Calu3 (cell line): ENCODE measurements around the gene SH3BP2. TPM values are rescaled to one million over a fixed set of nuclear protein-coding genes. Genes with fewer than 3 reads are reported as not detected.

Source experiments
- BruUV-seq: library from RNA; stranded (reverse); fragments of 400-500 nt; replicated peaks from 2 replicates; lab custom pipeline; 2021; lab: Mats Ljungman, UMichigan
- CTCF ChIA-PET: fragments of 300-600 bp; sonication (Branson Sonifier 250); formaldehyde crosslinking; loops from one replicate; lab custom pipeline; 2022; ENCODE audit warnings: antibody characterized with exemption; lab: Charles Lee
- DNase-seq: peaks from one replicate; pipeline ENCODE4 v3.0.0; 2022
- H3K27ac Mint-ChIP-seq: one replicate; pipeline ENCODE4 v1.8.0; 2022; ENCODE audit warnings: mixed read lengths; ENCODE audit not compliant: unreplicated experiment
- H3K27me3 Mint-ChIP-seq: one replicate; pipeline ENCODE4 v1.8.0; 2022; ENCODE audit warnings: mixed read lengths; ENCODE audit not compliant: unreplicated experiment
- H3K36me3 Mint-ChIP-seq: one replicate; pipeline ENCODE4 v1.8.0; 2022; ENCODE audit warnings: mild to moderate bottlenecking, moderate library complexity, mixed read lengths; ENCODE audit not compliant: insufficient read depth, unreplicated experiment
- H3K4me1 Mint-ChIP-seq: one replicate; pipeline ENCODE4 v1.8.0; 2022; ENCODE audit warnings: mild to moderate bottlenecking, low read depth, mixed read lengths; ENCODE audit not compliant: unreplicated experiment
- H3K4me3 Mint-ChIP-seq: one replicate; pipeline ENCODE4 v1.8.0; 2022; ENCODE audit warnings: mild to moderate bottlenecking, low read depth, moderate library complexity, mixed read lengths; ENCODE audit not compliant: unreplicated experiment
- H3K9me3 Mint-ChIP-seq: one replicate; pipeline ENCODE4 v1.8.0; 2022; ENCODE audit warnings: low read depth, mixed read lengths; ENCODE audit not compliant: unreplicated experiment
- CTCF ChIP-seq: fragments of 200-600 bp; IDR thresholded peaks from one replicate; pipeline ENCODE4 v1.8.0; 2022; ENCODE audit warnings: antibody characterized with exemption; ENCODE audit not compliant: unreplicated experiment
- intact Hi-C: fragments of 100-400 bp; cut with micrococcal nuclease; formaldehyde crosslinking; loops from one replicate; pipeline ENCODE4 v1.10.0; 2022; ENCODE audit not compliant: unreplicated experiment
- total RNA-seq: library from RNA; stranded (reverse); gene quantifications from 2 replicates; pipeline ENCODE4 v1.2.3, GENCODE V29; 2022

Gene SH3BP2
- total RNA-seq, 1 experiment from 2014 or later = 22.7 TPM

- Mint-ChIP-seq H3K27ac (no peak overlapping the region), H3K9me3 (no peaks in the 10 kb centered on the region), H3K4me1 (no peaks in the 10 kb centered on the region), H3K4me3 (no peak overlapping the region), H3K27me3 (no peaks in the 10 kb centered on the region), H3K36me3 (peaks cover 12% of the 10 kb centered on the region)
- no peak for DNase-seq
- intact Hi-C loops = no loop called here
- TF ChIP-seq CTCF = no peak
- CTCF ChIA-PET = no interaction called here
- no TSS peak for BruUV-seq
Measured at GRCh38 chr4:2888886-2889285, 96.0 kb downstream of the SH3BP2 start.

Other genes starting within 250 kb of the SH3BP2 start
- 17.5 and 18.7 TPM in 2 replicates for gene TNIP2, start 36.7 kb upstream of the SH3BP2 start, total RNA-seq
- gene ADD1, start 50.8 kb downstream of the SH3BP2 start, total RNA-seq = 123 and 125 TPM in 2 replicates
- gene NOP14, start 170.3 kb downstream of the SH3BP2 start, total RNA-seq = 29.1 and 29.4 TPM in 2 replicates
- 0.80 and 1.1 TPM in 2 replicates for gene GRK4, start 170.5 kb downstream of the SH3BP2 start, total RNA-seq